Chondrocyte (in vitro differentiated cells): ENCODE measurements around the gene CXCL10. TPM values are rescaled to one million over a fixed set of nuclear protein-coding genes. Genes with fewer than 3 reads are reported as not detected.
A peak's percentile ranks its signal among the peaks of the same experiment; 100 is the strongest.

Source experiments
- DNase-seq: peaks from one replicate; pipeline ENCODE4 v3.0.0; 2021; ENCODE audit warnings: mixed read lengths, low spot score
- H3K27ac Mint-ChIP-seq: one replicate; pipeline ENCODE4 v1.8.0; 2021; ENCODE audit warnings: mild to moderate bottlenecking, moderate library complexity, mixed read lengths; ENCODE audit not compliant: unreplicated experiment
- H3K27me3 Mint-ChIP-seq: 2 replicates; pipeline ENCODE4 v1.8.0; 2021; ENCODE audit warnings: low read depth, mixed read lengths
- H3K36me3 Mint-ChIP-seq: 2 replicates; pipeline ENCODE4 v1.8.0; 2021; ENCODE audit warnings: low read depth, mixed read lengths
- H3K4me1 Mint-ChIP-seq: 2 replicates; pipeline ENCODE4 v1.8.0; 2021; ENCODE audit warnings: low read depth, mild to moderate bottlenecking, mixed read lengths
- H3K4me3 Mint-ChIP-seq: one replicate; pipeline ENCODE4 v1.8.0; 2021; ENCODE audit warnings: mild to moderate bottlenecking, moderate library complexity, mixed read lengths; ENCODE audit not compliant: unreplicated experiment
- H3K9me3 Mint-ChIP-seq: 2 replicates; pipeline ENCODE4 v1.8.0; 2021; ENCODE audit warnings: low read depth, mixed read lengths
- CTCF ChIP-seq: fragments of 200-600 bp; sonication (generic); IDR thresholded peaks from 2 replicates; pipeline ENCODE4 v1.5.0; 2021; ENCODE audit warnings: antibody characterized with exemption, mild to moderate bottlenecking, moderate library complexity
- long read RNA-seq: library from polyadenylated mRNA; stranded (forward); transcript quantifications from one replicate; pipeline ENCODE4 v2.0.0, GENCODE V29; 2021
- total RNA-seq: library from RNA; stranded (reverse); gene quantifications from 3 replicates; pipeline ENCODE4 v1.2.1, GENCODE V29; 2021

CXCL10 gene
- total RNA-seq = not detected in 3 replicates
- long read RNA-seq = 0 reads

GRCh38 chr4:76023389-76023788 lies at the start of gene CXCL10:
Gene CXCL10 (minus strand): TSS chr4:76023497. CDS start chr4:76023431, 66 bp downstream.
- no peak for DNase-seq
- peaks cover 41% of the 10 kb centered on the region for H3K27me3 Mint-ChIP-seq
- no peaks in the 10 kb centered on the region for H3K36me3 Mint-ChIP-seq

GRCh38 chr4:76072760-76073159 lies 49.5 kb upstream of the CXCL10 start:
- Mint-ChIP-seq H3K4me3 (no peak overlapping the region), H3K36me3 (no peaks in the 10 kb centered on the region)
- no peak for TF ChIP-seq CTCF

More at GRCh38 chr4:76023389-76023788, at the start of gene CXCL10:
- H3K4me3 Mint-ChIP-seq = no peak within 1 kb of the TSS
- H3K4me1 Mint-ChIP-seq = no peaks in the 10 kb centered on the region
- TF ChIP-seq CTCF = no peak
- H3K27ac Mint-ChIP-seq = no peak within 1 kb of the TSS
- no peaks in the 10 kb centered on the region for H3K9me3 Mint-ChIP-seq

DNA sequence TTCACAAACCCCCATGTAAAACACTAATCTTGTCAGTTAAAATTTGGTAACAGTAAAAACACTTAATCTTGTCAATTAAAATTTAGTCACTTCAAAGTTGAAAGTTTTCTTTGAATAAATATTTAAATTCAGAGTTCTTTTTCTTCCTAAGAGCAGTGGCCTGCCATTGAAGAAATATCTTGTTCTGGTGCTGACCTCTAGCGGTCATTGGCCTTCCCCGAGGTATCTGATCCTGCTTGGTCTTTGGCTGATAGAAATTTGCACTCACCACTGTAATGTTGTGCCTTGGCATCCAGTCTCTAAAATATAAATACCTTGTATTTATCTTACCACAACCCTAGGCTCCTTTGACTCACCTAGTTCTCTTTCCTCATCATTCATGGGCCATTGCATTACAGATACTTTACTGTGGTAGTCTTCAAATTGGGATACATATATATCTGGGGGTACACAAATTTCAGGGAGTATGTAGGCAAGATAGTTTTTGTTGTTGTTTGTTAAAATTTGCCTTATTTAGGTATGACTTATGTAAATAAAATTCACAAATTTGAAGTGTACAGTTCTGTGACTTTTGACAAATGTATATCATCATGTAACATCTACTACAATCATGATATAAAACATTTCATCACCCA lies 44.5 kb upstream of the CXCL10 start:
- TF ChIP-seq CTCF = peak; percentile 96
- Mint-ChIP-seq H3K27ac (no peak overlapping the region), H3K27me3 (no peaks in the 10 kb centered on the region), H3K9me3 (no peaks in the 10 kb centered on the region), H3K4me1 (no peaks in the 10 kb centered on the region), H3K4me3 (no peak overlapping the region), H3K36me3 (no peaks in the 10 kb centered on the region)
- no peak for DNase-seq

More at GRCh38 chr4:76072760-76073159, 49.5 kb upstream of the CXCL10 start:
- H3K4me1 Mint-ChIP-seq = peaks cover 8% of the 10 kb centered on the region
- no peak overlapping the region for H3K27ac Mint-ChIP-seq
- no peak for DNase-seq
- H3K9me3 Mint-ChIP-seq = no peaks in the 10 kb centered on the region
- H3K27me3 Mint-ChIP-seq = no peaks in the 10 kb centered on the region

DNA sequence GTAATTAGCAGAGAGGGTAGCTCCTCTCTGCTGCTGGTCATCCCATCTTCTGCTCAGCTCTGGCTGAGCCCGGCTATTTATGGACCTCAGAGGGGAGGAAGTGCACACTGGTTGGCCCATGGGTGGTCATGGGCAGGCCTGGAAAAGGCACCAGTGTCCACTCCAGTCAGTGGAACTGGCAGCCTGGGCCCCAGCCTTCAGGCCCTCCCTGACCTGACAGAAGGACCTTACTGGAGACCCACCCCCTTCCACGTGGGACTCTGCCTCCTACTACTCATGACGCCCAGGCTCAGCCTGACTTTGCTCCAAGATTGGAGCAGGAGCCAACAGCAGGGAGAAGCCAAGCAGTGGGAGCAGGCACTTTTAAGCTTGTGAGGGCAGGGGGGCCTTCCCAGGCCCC lies 43.2 kb upstream of the CXCL10 start:
- peaks cover 4% of the 10 kb centered on the region for H3K27me3 Mint-ChIP-seq
- DNase-seq = no peak
- no peaks in the 10 kb centered on the region for H3K4me1 Mint-ChIP-seq
- H3K9me3 Mint-ChIP-seq = no peaks in the 10 kb centered on the region
- H3K4me3 Mint-ChIP-seq = no peak overlapping the region
- TF ChIP-seq CTCF = no peak
- no peaks in the 10 kb centered on the region for H3K36me3 Mint-ChIP-seq
- no peak overlapping the region for H3K27ac Mint-ChIP-seq

DNA sequence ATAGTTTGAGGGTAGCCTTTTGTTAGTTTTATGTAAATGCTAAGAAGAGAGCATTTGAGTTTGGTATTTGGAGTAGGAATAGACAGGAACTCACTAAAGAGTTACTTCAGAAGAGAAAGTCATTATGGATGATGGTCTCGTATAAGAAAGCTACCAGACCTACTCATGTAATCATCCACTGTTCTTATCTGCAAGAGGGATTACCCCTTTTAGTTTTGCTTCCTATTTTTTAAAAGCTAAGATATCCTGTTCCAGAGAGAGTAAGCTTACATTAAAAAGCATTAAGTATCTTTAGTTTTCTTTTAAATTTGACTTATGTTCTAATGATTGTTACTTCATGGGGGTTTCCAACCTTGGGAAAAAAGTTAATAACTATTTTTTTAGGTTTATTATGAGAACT lies 38.7 kb upstream of the CXCL10 start:
- no peak for TF ChIP-seq CTCF
- H3K27ac Mint-ChIP-seq = no peak overlapping the region
- no peak for DNase-seq
- no peaks in the 10 kb centered on the region for H3K9me3 Mint-ChIP-seq
- H3K4me1 Mint-ChIP-seq = no peaks in the 10 kb centered on the region
- peaks cover 28% of the 10 kb centered on the region for H3K27me3 Mint-ChIP-seq
- H3K4me3 Mint-ChIP-seq = no peak overlapping the region
- no peaks in the 10 kb centered on the region for H3K36me3 Mint-ChIP-seq
